HTERT RPE-1 (cell line): ENCODE data around the gene TWNK.

Experiments used
- in situ Hi-C: fragments of 300-500 bp; cut with MboI; formaldehyde crosslinking; loops from 4 replicates; pipeline ENCODE4 v1.14.3; 2020; ENCODE audit warnings: low sequenced_read_pairs

Gene TWNK

DNA sequence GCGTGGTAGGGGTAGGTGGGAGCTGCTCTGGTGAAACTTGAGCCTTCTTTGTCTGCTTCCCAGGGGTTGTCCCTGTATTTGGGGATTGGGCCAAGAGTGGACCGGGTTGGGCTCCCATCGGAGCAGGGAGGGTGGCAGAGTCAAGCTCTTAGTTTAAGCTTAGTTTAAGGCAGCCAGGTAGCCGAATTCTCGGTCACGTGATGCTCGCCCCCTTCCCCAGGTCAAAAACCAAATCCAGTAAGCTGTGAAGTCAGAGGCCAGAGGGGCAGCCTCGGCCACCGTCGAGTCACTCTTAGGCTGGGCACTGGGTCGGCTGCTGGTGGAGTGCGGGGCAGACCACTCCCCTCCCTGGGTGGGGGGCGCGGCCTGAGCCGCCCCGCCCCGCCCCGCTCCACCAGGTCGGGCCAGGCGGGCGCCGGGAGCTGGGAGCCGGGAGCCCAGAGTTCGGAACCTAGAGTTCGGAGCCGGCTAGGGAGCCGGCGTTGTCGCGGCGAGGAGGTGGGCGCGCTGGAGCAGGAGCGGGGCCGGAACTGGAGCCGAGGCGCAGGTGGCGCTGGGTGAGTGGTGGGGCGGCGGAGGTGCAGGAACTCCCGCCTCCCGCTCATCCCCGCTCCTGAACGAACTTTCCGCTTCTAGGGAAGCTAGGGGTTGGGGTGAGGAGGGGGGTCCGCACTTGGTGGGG, 9.5 kb downstream of the TWNK start:
- in situ Hi-C loops = no loop called here

DNA sequence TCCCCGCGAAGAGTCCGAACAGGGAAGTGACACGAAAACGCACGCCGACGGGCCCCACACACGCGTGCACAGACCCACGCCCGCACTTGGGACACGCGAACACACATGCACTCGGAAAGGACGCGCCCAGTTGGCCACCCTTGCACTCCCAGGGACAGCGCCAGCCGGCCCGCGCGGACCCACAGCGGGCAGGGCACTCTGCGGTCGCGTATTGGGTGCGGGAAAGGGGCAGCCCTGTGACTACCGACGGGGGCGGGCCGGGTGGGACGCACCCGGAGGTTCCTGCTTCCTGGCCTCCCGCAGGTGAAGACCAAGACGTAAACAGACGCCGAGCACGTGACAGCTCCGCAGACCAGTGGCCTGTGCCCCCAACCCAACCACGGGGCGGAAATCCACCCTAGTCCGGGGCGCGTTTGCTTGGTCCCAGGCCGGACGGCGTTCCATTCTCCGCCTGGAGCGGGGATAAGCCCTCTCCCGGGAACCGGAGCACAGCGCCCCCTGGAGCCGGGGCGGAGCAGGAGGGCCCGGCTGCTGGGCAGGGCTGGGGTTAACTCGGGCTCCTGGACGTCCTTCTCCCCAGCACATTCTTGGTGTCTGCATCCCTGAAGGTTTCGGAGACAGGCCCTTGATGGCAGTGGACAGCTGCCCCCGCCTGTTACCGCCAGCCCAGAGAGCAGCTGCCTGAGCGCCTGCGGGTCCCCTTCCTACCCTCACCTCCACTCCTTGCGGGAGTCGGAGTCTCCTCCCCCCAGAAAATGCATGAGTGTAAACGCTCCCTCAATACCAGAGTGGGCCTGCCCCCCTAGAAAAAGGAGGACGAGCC, 10.2 kb downstream of the TWNK start:
- in situ Hi-C loops = no loop called here

DNA sequence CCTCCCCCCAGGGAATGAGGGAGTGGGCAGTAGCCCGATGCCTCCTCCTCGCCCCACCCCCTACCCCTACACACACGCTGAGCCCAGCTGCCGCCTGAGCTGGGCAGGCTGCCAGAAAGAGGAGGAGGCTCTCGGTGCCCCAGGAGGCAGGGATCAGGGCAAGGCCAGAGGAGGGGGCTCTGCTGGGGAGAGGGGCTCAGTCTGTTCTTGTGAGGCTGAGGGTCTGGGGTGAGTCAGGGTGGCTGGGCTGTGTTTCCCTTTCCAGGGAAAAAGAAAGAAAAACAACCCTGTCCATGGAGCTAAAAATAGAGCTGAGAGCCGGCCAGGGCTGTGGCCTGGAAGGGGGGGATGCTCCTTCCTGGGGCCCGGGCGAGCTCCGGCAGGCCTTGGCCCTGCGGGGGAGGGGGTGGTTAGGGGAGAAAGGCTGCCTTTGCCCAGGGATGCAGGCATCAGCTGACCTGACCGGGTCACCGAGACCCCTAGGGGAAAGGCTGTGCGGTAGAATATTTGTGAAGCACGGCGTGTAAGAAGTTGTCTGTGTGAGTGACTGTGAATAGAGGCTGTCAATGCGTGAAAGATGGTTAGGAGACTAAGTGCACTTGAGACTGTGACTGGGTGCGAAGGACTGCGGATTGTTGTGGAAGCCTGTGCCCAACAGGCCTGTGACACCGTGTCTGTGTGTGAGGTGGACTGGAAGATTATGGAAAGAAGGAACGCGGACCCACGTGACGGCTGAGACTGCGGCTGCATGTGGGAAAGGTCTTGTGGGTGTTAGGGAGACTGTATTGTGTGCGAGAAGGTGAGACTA, 11.0 kb downstream of the TWNK start:
- in situ Hi-C loops = no loop called here

DNA sequence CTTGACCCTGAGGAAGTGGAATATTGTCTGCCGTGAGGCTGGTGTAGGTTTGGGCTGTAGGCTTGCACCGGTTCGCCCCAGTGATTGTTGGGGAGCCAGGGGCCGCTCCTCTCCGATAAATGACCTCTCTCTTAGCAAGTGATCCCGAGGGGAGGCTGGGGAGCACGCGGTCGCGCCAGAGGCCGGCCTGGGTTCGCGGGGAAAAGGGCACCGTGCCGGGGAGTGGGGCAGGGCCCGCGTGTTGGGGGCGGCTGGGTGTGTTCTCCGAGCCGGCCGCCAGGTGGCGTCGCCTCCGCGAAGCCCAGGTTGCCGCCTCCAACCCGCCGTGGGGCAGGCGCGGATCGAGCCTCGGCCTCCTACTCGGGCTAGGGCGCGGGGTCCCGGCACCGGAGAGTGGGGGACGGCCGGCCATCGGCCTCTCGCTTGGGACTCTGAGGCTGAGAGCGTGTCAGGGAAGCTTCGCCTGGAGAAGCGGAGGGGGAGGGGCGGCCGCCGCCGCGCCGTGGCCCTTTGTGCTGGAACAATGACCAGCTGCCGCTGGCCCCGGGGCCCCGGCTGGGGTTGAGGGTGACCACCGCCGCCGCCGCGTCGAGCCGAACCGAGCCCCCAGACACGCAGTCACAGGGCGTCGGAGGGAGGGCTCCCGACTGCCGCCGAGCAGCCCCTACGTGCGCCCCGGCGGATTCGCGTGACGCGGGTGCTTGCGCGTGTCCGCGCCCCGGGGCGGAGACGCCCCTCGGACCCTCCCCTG, 11.8 kb downstream of the TWNK start:
- in situ Hi-C loops = no loop called here

DNA sequence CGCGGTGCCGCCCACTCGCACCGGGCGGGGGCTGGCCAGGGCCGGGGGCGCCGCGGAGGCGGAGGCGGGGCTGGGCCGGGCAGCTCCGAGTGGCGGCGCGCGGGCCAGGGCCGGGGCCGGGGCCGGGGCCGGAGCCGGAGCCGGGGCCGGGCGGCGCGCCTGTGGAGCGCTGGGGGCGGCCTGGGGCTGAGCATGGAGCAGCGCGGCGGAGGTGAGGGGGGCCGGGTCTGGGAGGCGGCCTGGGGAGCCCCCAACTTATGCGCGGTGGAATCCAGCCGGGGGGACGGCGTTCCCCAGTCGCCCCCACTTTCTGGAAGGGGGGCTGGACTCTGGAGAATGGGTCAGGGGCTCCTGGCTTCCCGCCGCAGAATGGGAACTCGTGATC, 12.4 kb downstream of the TWNK start, which contains the start of gene LZTS2:
TSS of gene LZTS2 (plus strand) at position 67 of the 385 bp plus-strand sequence. CDS start 2,731 bp downstream, outside the sequence.
- in situ Hi-C loops = no loop called here

DNA sequence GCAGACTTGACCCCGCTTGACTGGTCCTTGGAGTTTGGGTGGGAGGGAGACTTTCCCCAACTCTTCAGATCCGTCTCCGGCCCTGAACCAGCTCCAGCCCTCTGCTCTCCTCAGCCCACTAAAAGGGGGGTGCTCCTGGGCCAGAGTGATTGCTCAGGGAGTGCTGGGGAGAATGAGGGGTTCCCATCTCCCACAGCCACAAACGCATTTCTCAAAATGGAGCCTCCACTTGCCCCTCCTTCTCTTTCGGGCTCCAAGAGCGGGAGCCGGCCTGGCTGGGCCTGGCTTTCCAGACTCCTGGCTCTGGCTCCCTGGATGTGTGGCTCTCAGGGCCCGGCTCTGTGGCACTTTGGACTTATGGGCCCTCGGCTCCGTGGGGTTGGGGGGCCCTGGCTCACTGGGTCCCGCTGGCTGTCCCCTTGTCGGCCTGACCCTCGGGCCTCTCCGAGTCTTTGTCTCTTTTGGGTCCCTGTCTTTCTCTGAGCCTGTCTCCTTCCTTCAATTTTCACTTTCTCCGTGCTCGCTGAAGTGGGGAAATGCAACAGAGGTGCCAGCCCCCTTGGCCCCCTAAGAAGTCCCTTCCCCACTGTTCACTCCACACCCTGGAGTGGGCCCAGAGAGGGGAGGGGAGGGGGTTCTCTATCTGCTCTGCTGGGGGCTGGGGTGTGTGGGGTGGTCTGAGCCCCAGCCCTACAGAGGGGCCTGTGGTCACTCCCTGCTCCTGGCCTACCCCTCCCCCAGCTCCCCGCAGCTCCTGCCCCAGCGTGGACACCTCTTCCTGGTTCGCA, 13.0 kb downstream of the TWNK start:
- in situ Hi-C loops = no loop called here

DNA sequence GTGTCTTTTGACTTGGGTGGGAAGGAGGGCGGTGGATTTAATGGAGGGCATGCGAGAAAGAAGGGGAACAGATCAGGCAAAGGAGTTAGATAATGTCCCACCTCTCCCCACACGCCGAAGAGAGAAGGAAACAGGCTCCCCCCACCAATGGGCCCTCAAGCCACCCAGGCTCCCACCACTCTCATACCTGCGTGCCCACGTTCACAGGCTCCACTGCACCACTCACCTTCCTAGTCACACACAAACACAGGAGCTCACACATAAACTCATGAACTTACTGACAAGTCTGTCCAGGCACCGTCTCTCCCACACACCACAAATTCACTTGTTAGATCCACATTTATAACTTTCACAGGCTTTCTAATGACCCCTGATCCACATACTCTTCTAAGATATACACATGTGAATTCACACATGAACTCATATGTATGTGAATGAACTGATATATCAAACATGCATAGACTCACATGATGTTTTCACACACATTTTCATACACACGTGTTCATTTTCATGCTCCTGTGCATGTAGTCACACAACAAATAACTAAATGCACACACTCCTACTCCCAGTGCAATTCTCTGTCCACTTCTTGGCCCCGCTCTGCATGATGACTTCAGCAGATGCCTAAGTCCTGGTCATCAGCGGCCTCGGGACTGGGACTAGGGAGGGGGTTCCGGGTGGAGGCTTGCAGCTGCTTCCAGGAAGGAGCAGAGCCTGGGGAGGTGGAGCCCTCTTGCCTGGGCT, 13.7 kb downstream of the TWNK start:
- in situ Hi-C loops = no loop called here

DNA sequence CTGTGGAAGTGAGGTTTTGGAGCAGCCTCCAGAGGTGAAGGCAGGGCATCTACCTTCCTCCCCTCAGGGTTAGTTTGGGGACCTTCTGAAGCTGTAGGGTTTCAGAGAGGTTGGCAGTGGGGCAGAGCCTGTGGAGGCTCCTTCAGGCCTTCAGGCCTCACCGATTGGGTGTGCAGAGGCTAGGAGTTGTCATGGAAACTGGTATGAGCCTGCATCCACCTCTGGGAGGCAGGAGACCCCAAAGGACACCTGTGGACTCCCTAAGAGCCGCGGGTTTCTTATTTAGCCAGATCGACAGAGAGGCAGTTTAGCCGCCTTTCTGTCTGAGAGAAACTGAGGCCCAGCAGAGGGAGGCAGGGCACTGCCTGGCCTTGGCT, 14.3 kb downstream of the TWNK start:
- in situ Hi-C loops = no loop called here

DNA sequence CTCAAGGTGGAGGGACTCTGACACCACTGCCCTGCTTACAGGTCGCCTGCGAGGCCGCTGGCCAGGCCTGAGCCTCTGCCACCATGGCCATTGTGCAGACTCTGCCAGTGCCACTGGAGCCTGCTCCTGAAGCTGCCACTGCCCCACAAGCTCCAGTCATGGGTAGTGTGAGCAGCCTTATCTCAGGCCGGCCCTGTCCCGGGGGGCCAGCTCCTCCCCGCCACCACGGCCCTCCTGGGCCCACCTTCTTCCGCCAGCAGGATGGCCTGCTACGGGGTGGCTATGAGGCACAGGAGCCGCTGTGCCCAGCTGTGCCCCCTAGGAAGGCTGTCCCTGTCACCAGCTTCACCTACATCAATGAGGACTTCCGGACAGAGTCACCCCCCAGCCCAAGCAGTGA, 15.1 kb downstream of the TWNK start:
- in situ Hi-C loops = no loop called here

DNA sequence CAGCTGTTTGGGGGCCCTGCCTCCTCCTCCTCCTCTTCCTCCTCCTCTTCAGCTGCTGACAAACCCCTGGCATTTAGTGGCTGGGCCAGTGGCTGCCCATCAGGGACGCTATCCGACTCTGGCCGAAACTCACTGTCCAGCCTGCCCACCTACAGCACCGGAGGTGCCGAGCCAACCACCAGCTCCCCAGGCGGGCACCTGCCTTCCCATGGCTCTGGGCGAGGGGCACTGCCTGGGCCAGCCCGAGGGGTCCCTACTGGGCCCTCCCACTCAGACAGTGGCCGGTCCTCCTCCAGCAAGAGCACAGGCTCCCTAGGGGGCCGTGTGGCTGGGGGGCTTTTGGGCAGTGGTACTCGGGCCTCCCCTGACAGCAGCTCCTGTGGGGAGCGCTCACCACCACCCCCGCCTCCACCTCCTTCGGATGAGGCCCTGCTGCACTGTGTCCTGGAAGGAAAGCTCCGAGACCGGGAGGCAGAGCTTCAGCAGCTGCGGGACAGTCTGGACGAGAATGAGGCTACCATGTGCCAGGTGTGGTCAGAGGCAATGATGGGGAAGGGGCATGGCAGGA, 16.4 kb downstream of the TWNK start:
- in situ Hi-C loops = no loop called here

DNA sequence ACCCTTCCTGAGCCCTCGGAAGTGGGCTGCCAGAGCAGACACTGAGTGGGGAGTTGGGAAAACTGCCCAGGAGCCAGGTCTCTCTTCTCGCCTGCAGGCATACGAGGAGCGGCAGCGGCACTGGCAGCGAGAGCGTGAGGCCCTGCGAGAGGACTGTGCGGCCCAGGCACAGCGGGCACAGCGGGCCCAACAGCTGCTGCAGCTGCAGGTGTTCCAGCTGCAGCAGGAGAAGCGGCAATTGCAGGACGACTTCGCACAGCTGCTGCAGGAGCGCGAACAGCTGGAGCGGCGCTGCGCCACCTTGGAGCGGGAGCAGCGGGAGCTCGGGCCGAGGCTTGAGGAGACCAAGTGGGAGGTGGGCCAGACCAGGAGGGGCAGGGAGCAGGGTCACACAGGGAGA, 18.0 kb downstream of the TWNK start:
- in situ Hi-C loops = no loop called here

DNA sequence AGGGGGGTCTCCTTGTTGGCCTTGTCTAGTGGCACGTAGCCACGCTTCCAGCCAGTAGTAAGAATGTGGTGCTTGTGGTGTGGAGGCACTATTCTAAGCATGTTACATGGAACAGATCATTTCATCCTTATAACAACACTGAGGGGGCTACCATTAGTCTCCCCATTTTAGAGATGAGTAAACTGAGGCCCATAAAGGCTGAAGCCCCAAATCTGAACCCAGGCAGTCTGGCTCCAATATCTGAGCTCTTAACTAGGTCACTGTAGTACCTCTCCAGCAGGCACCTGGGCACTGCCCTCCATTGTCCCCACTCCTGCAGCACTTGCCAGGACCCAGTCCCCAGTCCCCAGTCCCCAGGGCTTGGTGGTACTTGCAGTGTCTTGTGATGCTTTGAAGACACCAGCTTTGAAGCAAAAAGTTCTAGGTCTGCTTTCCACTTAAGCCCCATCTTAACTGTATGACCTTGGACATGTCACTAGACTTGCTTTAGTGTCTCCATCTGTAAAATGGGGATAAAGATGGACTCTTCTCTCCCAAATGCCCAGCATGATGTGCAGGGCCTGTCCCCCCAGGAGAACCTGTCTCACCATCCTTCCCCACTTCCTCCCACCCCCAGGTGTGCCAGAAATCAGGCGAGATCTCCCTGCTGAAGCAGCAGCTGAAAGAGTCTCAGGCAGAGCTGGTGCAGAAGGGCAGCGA, 18.7 kb downstream of the TWNK start:
- in situ Hi-C loops = no loop called here

DNA sequence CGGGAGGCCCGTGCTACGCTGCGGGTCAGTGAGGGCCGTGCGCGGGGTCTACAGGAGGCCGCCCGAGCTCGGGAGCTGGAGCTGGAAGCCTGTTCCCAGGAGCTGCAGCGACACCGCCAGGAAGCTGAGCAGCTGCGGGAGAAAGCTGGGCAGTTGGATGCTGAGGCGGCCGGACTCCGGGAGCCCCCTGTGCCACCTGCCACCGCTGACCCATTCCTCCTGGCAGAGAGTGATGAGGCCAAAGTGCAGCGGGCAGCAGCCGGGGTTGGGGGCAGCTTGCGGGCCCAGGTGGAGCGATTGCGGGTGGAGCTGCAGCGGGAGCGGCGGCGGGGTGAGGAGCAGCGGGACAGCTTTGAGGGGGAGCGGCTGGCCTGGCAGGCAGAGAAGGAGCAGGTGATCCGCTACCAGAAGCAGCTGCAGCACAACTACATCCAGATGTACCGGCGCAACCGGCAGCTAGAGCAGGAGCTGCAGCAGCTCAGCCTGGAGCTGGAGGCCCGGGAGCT, 19.3 kb downstream of the TWNK start:
- in situ Hi-C loops = no loop called here

DNA sequence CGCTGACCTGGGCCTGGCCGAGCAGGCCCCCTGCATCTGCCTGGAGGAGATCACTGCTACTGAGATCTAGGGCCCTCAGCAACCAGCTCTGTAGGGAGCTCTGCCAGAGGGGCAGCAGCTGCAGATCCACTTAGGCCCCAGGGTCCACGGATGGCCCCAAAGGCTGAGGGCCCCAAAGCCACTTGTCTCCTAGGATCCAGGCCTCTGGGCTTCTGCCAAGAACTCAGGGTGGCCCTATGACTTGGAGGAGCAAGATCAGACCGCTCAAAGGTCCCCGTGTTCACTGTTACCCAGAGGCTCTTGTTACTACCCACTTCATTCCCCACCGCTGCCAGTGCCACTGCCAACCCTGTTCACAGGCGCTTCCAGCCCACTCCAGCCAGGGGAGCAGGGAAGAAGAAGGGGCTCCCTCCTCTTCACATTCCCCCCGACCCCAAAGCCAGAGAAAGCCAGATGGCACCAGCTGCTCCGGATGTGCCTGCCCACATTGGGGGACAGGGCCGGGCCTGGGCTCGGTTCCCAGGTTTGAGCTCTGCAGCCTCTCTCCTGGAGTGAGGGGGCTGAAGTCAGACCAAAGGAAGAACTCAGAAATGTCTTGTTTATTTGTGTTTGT, 19.9 kb downstream of the TWNK start:
- in situ Hi-C loops = no loop called here

DNA sequence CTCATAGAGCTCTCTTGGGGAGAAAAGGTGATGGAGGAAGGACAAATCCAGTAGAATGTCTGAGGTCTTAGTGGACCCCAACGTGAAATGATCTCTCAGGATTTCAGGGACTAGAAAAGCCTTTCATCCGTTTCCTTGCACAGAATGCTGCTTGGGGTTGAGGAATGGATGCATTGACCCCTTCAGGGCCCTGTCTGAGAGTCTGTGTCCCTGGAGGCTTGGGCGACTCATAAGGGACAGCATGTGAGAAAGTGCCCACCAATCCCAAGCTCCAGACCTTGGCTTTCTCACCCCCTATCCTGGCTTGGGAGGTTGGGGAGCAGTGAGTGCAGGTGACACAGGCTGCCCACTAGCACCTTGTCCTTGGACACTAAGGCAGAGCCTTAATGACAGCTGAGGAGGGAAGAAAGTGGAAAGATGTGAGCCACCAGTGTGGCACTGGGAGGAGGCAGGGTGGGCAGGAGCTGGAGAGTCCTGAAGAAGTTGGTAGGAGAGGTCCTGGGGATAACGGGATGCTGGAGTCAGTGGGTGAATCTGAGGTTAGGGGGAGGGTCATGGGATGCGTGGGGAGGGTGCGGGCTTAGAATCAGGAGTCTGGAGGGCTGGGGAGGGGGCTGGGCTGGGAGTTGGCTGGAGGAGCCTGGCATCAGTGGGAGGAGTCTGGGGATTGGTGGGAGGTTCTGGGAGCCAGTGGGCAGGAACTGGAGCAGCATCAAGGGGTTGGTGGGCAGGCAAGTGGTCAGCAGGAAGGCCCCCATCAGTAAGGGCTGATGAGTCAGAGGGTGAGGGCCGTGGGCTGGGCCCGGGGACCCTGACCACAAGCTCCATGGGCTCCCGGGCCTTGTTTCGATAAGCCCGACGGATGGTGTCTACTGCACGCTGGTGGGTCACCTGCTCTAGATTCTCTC, 20.8 kb downstream of the TWNK start:
- in situ Hi-C loops = no loop called here

DNA sequence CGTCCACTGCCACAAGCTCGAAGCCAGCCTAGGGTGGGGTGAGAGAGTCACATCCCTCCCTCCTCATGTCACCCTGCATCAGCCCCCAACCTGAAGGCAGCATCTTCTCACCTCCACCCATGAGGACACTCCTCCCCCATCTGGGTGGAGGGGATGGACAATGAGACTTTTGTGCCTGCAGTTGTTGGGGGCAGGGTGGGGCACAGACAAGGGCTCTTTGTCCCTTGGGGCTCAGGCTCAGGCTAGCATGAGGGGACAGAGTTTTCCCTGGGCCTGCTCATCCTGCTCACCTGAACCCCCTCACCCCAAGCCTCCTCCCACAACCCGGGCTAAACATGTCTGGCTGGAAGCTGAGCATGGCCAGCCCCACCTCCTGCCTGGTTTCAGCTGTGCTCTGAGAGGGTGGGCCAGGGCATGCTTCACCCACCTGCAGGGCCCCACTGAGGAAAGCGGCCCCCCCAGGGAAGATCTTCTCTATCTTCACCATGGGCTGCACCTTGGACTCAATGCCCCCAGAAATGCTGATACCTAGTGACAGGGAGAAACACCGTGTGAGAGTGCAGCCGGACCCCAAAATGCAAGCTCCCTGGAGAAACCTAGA, 21.6 kb downstream of the TWNK start:
- in situ Hi-C loops = no loop called here
